ENCODE measurements around the gene FBXL3. TPM values are rescaled to one million over a fixed set of nuclear protein-coding genes. Genes with fewer than 3 reads are reported as not detected.
A peak's percentile ranks its signal among the peaks of the same experiment; 100 is the strongest.

FBXL3 gene
- total RNA-seq, 1 donor from 2014 or later: 18.0 TPM

GRCh38 chr13:77028202-77028601, 1.2 kb upstream of the FBXL3 start:
- H3K9me3 Mint-ChIP-seq (ENCODE audit: low read depth): no peaks in the 10 kb centered on the region
- no peak overlapping the region for H3K27ac Mint-ChIP-seq

GRCh38 chr13:77026255-77026860, 601 bp downstream of the FBXL3 start:
- Mint-ChIP-seq H3K4me3 (ENCODE audit: low read depth) (peak overlapping the region; percentile 93), H3K9me3 (ENCODE audit: low read depth) (no peaks in the 10 kb centered on the region), H3K27ac (peak overlapping the region; percentile 96), H3K27me3 (peaks cover 25% of the 10 kb centered on the region), H3K36me3 (ENCODE audit: insufficient read depth) (no peaks in the 10 kb centered on the region), H3K4me1 (ENCODE audit: low read depth) (peaks cover 17% of the 10 kb centered on the region)
- TF ChIP-seq CTCF (IDR thresholded peaks at IDR 0.05; ENCODE audit: unreplicated experiment): no peak
- DNase-seq (ENCODE audit: low spot score, unreplicated experiment): peak; percentile 57

More at GRCh38 chr13:77028202-77028601, 1.2 kb upstream of the FBXL3 start:
- no peak for TF ChIP-seq CTCF (IDR thresholded peaks at IDR 0.05; ENCODE audit: unreplicated experiment)
- DNase-seq (ENCODE audit: low spot score, unreplicated experiment): no peak
- Mint-ChIP-seq H3K4me1 (ENCODE audit: low read depth) (peaks cover 16% of the 10 kb centered on the region), H3K36me3 (ENCODE audit: insufficient read depth) (no peaks in the 10 kb centered on the region), H3K27me3 (peaks cover 25% of the 10 kb centered on the region), H3K4me3 (ENCODE audit: low read depth) (peak overlapping the region; percentile 90)

- TF ChIP-seq CTCF (IDR thresholded peaks at IDR 0.05; ENCODE audit: unreplicated experiment): no peak
- Mint-ChIP-seq H3K4me3 (ENCODE audit: low read depth) (no peak overlapping the region), H3K4me1 (ENCODE audit: low read depth) (peaks cover 17% of the 10 kb centered on the region), H3K9me3 (ENCODE audit: low read depth) (no peaks in the 10 kb centered on the region), H3K27me3 (peaks cover 3% of the 10 kb centered on the region), H3K36me3 (ENCODE audit: insufficient read depth) (peaks cover 2% of the 10 kb centered on the region), H3K27ac (peak overlapping the region; percentile 19)
- DNase-seq (ENCODE audit: low spot score, unreplicated experiment): no peak
Measured at GRCh38 chr13:77022341-77022740, 4.6 kb downstream of the FBXL3 start.

GRCh38 chr13:77019756-77020155, 7.2 kb downstream of the FBXL3 start:
- Mint-ChIP-seq H3K4me1 (ENCODE audit: low read depth) (peaks cover 4% of the 10 kb centered on the region), H3K27ac (no peak overlapping the region), H3K9me3 (ENCODE audit: low read depth) (no peaks in the 10 kb centered on the region), H3K4me3 (ENCODE audit: low read depth) (no peak overlapping the region), H3K36me3 (ENCODE audit: insufficient read depth) (peaks cover 7% of the 10 kb centered on the region), H3K27me3 (no peaks in the 10 kb centered on the region)
- DNase-seq (ENCODE audit: low spot score, unreplicated experiment): no peak
- no peak for TF ChIP-seq CTCF (IDR thresholded peaks at IDR 0.05; ENCODE audit: unreplicated experiment)

GRCh38 chr13:77016888-77017623, 9.9 kb downstream of the FBXL3 start:
- TF ChIP-seq CTCF (IDR thresholded peaks at IDR 0.05; ENCODE audit: unreplicated experiment): no peak
- DNase-seq (ENCODE audit: low spot score, unreplicated experiment): no peak

More at GRCh38 chr13:77016888-77017623, 9.9 kb downstream of the FBXL3 start:
- no peak overlapping the region for H3K27ac Mint-ChIP-seq
- H3K4me3 Mint-ChIP-seq (ENCODE audit: low read depth): no peak overlapping the region
- H3K4me1 Mint-ChIP-seq (ENCODE audit: low read depth): no peaks in the 10 kb centered on the region
- no peaks in the 10 kb centered on the region for H3K27me3 Mint-ChIP-seq
- H3K9me3 Mint-ChIP-seq (ENCODE audit: low read depth): no peaks in the 10 kb centered on the region
- peaks cover 13% of the 10 kb centered on the region for H3K36me3 Mint-ChIP-seq (ENCODE audit: insufficient read depth)

All from progenitor cell of endocrine pancreas (in vitro differentiated cells).